Adrenal gland (tissue), 12 donors: Measurements from ENCODE around the gene PRPH2. TPM values are rescaled to one million over a fixed set of nuclear protein-coding genes. Genes with fewer than 3 reads are reported as not detected.

Experiments used
- DNase-seq, 7 donors: peaks; one replicate each; pipeline ENCODE4 v3.0.0-alpha.2; 2019 to 2020
- H3K27ac ChIP-seq, 5 donors: fragments of 200-600 bp; sonication (generic) in 4 of 5; 1 replicate in 3 of 5; 2 replicates in 2 of 5; pipeline versions ENCODE4 v1.5.1 to v1.8.0; 2016 to 2020; ENCODE audit warnings: mild to moderate bottlenecking in 1 of 5
- H3K27me3 ChIP-seq: fragments of 200-600 bp; 2 replicates; pipeline ENCODE4 v1.8.0; 2021
- H3K36me3 ChIP-seq, 2 donors: fragments of 200-600 bp; replicated peaks in 1 of 2; 1 replicate in 1 of 2; 2 replicates in 1 of 2; pipeline versions ENCODE4 v1.5.1 to v1.8.0; 2018 to 2022
- H3K4me1 ChIP-seq, 2 donors: fragments of 200-600 bp; replicated peaks in 1 of 2; 1 replicate in 1 of 2; 2 replicates in 1 of 2; pipeline versions ENCODE4 v1.5.1 to v1.8.0; 2018 to 2021
- H3K4me3 ChIP-seq, 4 donors: fragments of 200-600 bp; sonication (generic) in 3 of 4; one replicate each; pipeline ENCODE4 v1.5.1; 2016 to 2018
- H3K9me3 ChIP-seq, 3 donors: fragments of 200-600 bp; sonication (generic) in 1 of 3; replicated peaks in 1 of 3; 1 replicate in 2 of 3; 2 replicates in 1 of 3; pipeline versions ENCODE4 v1.5.1 to v1.8.0; 2016 to 2021
- POLR2A ChIP-seq, 2 donors: fragments of 450-650 bp; IDR thresholded peaks; one replicate each; pipeline ENCODE4 v1.6.1; 2017; ENCODE audit warnings: antibody characterized with exemption in 2 of 2, mild to moderate bottlenecking in 2 of 2, moderate library complexity in 1 of 2
- WGBS, 4 donors: extraction: QIAGEN DNeasy Blood & Tissue Kit in 2 of 4; methylation state at CpG; one replicate each; pipeline versions ENCODE4 v1.1.5 to v1.1.7; 2013 to 2017; 5-methylcytosine and 5-hydroxymethylcytosine counted together
- intact Hi-C, 2 donors: fragments of 100-400 bp; cut with DNase I; formaldehyde crosslinking; loops; one replicate each; pipeline versions ENCODE4 v1.14.1 to v1.15.0; 2022 to 2023
- polyA plus RNA-seq, 3 donors: library from polyadenylated mRNA; stranded (reverse); fragments of 200-250 nt in 2 of 3; fragments of 350-450 nt in 1 of 3; fragmentation: Illumina TruSeq in 1 of 3; extraction: RNeasy Lipid Tissue Mini Kit (QIAGEN cat#74804) in 1 of 3; gene quantifications; one replicate each; pipeline ENCODE4 v1.2.3, GENCODE V29; 2013 to 2014
- total RNA-seq, 9 donors: library from RNA; depleted of rRNA in 4 of 9; stranded (reverse); fragments of >200 nt in 4 of 9; fragments of 120-200 nt in 1 of 9; fragmentation: NEBNext Ultra II Directional in 1 of 9; extraction: Animal tissue kit (Norgen Biotek cat#: 25700) in 1 of 9; gene quantifications; one replicate each; pipeline versions ENCODE4 v1.1.0 to v1.2.4, GENCODE V29; 2013 to 2023
- TF ChIP-seq, protein P1 (sequence below), 6 experiments: fragments of 450-650 bp in 4 of 6; fragments of 200-600 bp in 2 of 6; sonication (generic) in 1 of 6; IDR thresholded peaks; 1 replicate in 5 of 6; 2 replicates in 1 of 6; pipeline versions ENCODE4 v1.5.1 to v1.8.0; 2016 to 2021; ENCODE audit warnings: antibody characterized with exemption in 6 of 6, mild to moderate bottlenecking in 2 of 6, moderate library complexity in 1 of 6
- donor health status: healthy with polysubstance abuse.
- donor health status: Bipolar disorder and iron deficiency.
- donor health status: DM: yes; HTN: yes; CAD: no.
- donor health status: DM: no; HTN: no; CAD: no.
- donor health status: DM: no; HTN: no; CAD: no.
- donor health status: DM: yes; HTN: yes; CAD: no.

PRPH2 gene
- total and polyA plus RNA-seq, 12 donors = 0.47 to 2.7 (median 0.97) TPM; not detected in 1

DNA sequence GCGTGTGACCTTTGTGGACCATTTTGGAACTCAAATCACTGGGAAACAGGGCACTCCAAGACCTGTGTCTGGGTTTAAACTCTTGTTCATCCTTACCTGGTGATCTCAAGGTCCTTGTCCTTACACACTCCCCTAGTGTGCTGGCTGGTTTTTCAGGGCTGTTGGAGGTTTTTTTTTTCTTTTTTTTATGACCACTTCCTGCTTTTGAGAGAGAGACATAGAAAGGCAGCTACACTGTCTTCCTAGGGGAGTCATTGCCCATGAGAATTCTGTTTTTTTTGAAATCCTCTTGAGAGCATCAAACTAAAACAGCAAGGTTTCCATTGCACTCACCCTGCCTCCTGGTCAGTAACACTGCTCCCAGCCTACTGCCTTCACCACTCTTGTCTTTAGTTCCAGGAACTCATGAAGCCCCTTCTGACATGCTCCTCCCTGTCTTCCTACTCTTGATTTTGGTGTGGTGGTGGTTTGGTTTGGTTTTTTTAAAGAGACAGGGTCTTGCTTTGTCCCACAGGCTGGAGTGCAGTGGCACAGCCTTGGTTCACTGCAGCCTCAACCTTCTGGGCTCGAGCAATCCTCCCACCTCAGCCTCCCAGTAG, 28.6 kb downstream of the PRPH2 start:
- Histone ChIP-seq H3K27me3 (no peaks in the 10 kb centered on the region), H3K4me1 (peaks cover 0 to 7% of the 10 kb centered on the region in 2 donors), H3K27ac (peak overlapping the region in 2 of 5 donors; percentile 14 to 38), H3K36me3 (peaks cover 0 to 47% of the 10 kb centered on the region in 2 donors), H3K4me3 (no peak overlapping the region), H3K9me3 (no peaks in the 10 kb centered on the region)
- TF ChIP-seq, protein P1, sequence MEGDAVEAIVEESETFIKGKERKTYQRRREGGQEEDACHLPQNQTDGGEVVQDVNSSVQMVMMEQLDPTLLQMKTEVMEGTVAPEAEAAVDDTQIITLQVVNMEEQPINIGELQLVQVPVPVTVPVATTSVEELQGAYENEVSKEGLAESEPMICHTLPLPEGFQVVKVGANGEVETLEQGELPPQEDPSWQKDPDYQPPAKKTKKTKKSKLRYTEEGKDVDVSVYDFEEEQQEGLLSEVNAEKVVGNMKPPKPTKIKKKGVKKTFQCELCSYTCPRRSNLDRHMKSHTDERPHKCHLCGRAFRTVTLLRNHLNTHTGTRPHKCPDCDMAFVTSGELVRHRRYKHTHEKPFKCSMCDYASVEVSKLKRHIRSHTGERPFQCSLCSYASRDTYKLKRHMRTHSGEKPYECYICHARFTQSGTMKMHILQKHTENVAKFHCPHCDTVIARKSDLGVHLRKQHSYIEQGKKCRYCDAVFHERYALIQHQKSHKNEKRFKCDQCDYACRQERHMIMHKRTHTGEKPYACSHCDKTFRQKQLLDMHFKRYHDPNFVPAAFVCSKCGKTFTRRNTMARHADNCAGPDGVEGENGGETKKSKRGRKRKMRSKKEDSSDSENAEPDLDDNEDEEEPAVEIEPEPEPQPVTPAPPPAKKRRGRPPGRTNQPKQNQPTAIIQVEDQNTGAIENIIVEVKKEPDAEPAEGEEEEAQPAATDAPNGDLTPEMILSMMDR (IDR thresholded peaks at IDR 0.05) = no peak
- TF ChIP-seq POLR2A (IDR thresholded peaks at IDR 0.05) = no peak
- 89 to 100% (median 94%) methylated on average over 2 of the region's 2 CpGs for WGBS, 4 donors
- DNase-seq = no peak
- intact Hi-C loops = no loop called here

DNA sequence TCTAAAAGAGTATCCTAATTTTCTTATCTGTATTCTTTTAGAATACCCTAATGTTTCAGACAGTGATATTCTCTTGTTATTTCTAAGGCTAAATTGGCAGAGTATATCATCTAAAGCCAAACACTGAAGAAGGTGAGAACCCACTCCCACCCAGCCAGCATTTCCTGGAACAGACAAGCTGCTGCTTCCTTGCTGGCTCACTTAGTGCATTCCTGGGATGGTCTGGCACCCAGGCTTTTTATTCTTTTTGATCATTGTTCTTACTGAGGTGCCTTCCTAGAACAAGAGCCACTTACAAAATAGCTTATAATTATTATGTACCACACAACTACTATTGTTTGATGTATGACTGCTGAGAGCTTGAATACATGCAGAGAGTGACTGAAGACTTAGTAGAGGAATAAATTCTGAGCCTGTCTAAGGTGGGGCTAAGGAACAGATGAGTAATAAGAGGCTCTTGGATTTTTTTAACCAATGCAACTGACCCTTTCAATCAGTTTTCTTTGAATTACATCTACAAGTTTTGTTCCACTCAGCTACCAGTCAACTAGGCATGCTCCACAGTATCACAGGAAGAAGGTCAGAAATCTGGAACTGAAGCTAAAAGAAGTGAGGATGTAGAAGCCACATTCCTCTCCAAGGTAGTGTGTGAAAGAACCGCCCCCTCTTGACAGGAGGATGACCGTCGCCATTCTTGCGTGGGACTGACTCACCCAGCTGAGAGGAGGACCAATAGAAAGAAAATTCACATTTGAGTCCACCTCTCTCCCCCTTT, 30.1 kb downstream of the PRPH2 start:
- H3K4me3 ChIP-seq = no peak overlapping the region
- DNase-seq = peak; percentile 62 to 89 (median 78)
- 38 to 64% (median 50%) methylated on average over 4 of the region's 4 CpGs for WGBS, 4 donors
- intact Hi-C loops = no loop called here
- H3K9me3 ChIP-seq = no peaks in the 10 kb centered on the region
- H3K27me3 ChIP-seq = no peaks in the 10 kb centered on the region
- H3K36me3 ChIP-seq = peaks cover 0 to 57% of the 10 kb centered on the region in 2 donors
- H3K4me1 ChIP-seq = peaks cover 0 to 7% of the 10 kb centered on the region in 2 donors
- no peak for TF ChIP-seq POLR2A (IDR thresholded peaks at IDR 0.05)
- TF ChIP-seq, protein P1 (IDR thresholded peaks at IDR 0.05) = no peak
- peak overlapping the region in 3 of 5 donors; percentile 14 to 43 (median 42) for H3K27ac ChIP-seq

DNA sequence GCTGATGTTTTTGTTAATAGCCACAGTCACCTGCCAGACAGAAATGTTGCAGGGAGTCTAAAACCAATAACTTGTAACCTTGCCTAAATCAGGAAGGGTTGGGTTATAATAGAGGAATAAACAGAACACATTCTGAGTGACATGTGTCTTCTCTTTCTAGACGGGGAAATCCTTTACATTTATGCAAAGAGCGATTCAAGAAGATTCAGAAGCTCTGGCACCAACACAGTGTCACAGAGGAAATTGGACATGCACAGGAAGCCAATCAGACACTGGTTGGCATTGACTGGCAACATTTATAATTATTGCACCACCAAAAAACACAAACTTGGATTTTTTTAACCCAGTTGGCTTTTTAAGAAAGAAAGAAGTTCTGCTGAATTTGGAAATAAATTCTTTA, 31.5 kb downstream of the PRPH2 start:
- intact Hi-C loops = no loop called here
- H3K36me3 ChIP-seq = peaks cover 0 to 58% of the 10 kb centered on the region in 2 donors

DNA sequence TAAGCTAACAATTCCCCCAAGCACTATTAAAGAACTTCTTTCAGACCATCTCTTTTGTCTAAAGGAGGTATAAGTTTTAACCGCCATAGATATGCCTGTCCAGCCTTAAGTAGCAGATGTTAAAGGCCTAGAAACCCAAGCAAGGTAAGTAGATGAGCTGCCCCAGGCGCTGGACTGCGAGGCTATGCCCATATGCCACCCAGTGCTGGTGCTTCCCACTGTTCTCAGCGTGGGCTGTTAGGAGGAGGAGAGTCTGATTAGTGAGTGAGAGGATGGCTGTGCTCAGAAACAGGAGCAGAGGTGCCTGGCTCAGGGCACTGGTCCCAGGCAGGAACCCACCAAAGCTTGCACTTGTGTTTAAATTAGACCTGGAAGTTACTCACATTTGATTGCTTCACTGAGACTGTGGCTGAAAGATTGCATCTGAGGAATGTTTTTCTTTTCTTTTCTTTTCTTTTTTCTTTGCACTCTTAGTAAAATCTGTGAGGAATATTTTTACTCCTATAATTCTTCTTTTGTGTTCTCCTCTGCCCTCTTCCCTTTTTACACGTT, 32.2 kb downstream of the PRPH2 start:
- peak overlapping the region in 1 of 5 donors; percentile 20 for H3K27ac ChIP-seq
- peaks cover 0 to 7% of the 10 kb centered on the region in 2 donors for H3K4me1 ChIP-seq
- no peaks in the 10 kb centered on the region for H3K9me3 ChIP-seq
- H3K4me3 ChIP-seq = no peak overlapping the region
- TF ChIP-seq, protein P1 (IDR thresholded peaks at IDR 0.05) = no peak
- TF ChIP-seq POLR2A (IDR thresholded peaks at IDR 0.05) = no peak
- DNase-seq = peak in 1 of 7 donors; percentile 7
- WGBS, 4 donors = 90 to 93% (median 91%) methylated on average over 5 of the region's 5 CpGs
- peaks cover 0 to 65% of the 10 kb centered on the region in 2 donors for H3K36me3 ChIP-seq
- intact Hi-C loops = no loop called here
- H3K27me3 ChIP-seq = no peaks in the 10 kb centered on the region

More for the DNA sequence above, 31.5 kb downstream of the PRPH2 start:
- peak in 1 of 7 donors; percentile 2 for DNase-seq
- H3K4me1 ChIP-seq = peaks cover 0 to 7% of the 10 kb centered on the region in 2 donors
- H3K27me3 ChIP-seq = no peaks in the 10 kb centered on the region
- TF ChIP-seq, protein P1 (IDR thresholded peaks at IDR 0.05) = no peak
- TF ChIP-seq POLR2A (IDR thresholded peaks at IDR 0.05) = no peak
- no peak overlapping the region for H3K27ac ChIP-seq
- H3K9me3 ChIP-seq = no peaks in the 10 kb centered on the region
- H3K4me3 ChIP-seq = no peak overlapping the region
- WGBS, 4 donors = 62 to 81% (median 71%) methylated on average over 2 of the region's 2 CpGs
